HG02610 (cell line): ENCODE measurements around the gene REEP6.
"Not testable (repeated sequence)": the region's sequence is repeated elsewhere in the genome, so short reads cannot be mapped to it uniquely, and the experiment has no call there.

ENCODE experiments used
- ATAC-seq: cut with Tn5 transposase; IDR thresholded peaks from one replicate; pipeline ENCODE4 v1.9.1; 2021; ENCODE audit warnings: mild to moderate bottlenecking, moderate library complexity; ENCODE audit not compliant: unreplicated experiment

The REEP6 gene

GRCh38 chr19:1488282-1488601 lies 2.7 kb upstream of the REEP6 start:
- ATAC-seq = no peak

DNA sequence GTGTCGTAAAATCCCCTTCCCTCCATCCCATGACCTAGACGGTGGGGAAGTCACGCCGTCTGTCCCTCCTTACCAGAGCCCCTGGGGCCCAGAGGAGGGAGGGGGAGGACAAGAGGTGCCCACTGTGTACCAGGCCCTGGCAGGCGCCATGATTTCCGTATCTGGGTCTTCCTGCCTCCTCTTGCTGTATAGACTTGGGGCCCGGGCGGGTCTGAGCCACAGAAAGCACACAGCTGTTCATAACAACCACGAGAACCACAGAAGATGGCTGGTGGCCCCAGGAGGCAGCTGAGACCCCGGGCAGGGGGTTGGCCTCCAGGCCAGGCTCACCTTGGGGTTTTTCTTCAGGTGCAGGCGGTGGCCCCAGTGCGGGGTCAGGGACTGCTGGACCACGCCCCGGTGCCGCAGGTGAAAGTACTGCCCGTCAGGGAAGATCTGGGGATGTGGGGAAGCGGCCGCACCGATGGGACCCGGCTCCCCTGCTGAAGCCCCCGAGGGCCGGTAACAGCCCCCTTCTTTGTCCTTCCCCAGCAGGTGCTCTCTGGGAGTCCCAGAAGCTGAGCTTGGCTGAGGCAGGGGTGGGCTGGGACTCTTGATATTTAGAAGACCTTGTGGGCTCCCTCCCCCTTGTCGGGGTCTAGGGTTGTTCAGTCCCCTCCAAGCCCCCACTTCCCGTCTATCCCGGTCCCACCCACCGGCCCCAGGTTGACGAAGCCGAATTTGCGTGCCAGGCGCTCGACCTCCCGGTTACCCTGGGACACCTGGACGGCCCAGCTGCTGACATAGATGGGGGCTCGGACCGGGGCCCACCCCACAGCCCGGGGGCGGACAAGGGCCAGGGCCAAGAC lies 1.3 kb upstream of the REEP6 start:
- no peak for ATAC-seq

DNA sequence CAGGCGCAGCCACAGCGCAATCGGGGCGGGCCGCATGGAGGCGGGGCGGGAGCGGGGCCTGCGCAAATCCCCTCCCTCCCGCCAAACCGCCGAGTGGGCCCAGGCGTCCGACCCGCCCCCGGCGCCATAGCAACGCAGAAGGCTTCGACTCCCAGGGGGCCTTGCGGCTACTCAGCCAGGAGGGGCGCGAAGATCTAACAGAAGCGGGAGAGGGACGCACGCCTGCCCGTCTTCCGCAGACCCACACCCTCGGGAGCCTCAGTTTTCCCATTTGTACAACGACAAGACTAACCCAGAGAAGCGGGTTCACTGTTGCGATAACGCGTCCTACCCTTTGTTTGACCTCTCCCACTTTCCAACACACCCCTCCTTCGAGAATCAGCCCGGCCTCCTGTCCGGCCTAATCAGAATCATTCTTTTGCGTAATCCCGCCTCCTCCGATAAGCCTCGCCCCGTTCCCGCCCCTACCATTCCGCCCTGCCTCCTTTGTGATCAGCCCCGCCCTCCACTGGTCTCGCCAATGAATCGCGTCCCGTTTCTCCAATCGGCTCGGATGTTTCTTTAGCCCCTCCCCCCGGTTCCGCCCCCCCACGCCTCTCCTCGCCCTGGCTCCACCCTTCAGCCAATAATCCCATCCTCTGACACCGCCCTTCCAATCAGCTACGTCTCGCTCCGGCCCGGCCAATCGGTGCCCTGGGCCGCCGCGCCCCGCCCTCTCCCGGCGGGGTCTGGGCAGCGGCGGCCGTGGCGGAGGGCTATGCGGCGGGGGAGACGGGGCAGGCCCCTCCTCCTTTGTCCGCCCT lies 469 bp upstream of the REEP6 start, which contains the start of gene PCSK4:
PCSK4 (minus strand) TSS at position 40 of the 803 bp plus-strand sequence; CDS start at position 36, 4 bp downstream.
- peak; percentile 75 for ATAC-seq

DNA sequence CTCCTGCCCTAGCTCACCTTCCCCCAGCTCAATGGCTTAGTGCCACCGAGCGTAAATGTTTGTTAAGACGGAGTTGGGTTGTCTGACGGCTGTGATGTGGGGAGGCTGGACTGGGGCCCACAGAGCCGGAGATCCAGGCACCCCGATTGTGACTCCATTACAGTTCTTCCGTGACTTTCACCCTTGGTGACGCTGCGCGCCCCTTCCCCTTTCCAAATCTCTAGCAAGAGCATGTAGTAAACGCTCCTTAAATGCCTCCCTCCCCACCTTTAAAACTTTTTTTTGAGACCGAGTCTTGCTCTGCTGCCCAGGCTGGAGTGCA lies 829 bp downstream of the REEP6 start:
- ATAC-seq = no peak

GRCh38 chr19:1492474-1493006 lies 1.6 kb downstream of the REEP6 start:
- no peak for ATAC-seq

GRCh38 chr19:1494115-1494815 lies 3.3 kb downstream of the REEP6 start:
- no peak for ATAC-seq

GRCh38 chr19:1495051-1495798 lies 4.2 kb downstream of the REEP6 start:
- ATAC-seq = no peak

DNA sequence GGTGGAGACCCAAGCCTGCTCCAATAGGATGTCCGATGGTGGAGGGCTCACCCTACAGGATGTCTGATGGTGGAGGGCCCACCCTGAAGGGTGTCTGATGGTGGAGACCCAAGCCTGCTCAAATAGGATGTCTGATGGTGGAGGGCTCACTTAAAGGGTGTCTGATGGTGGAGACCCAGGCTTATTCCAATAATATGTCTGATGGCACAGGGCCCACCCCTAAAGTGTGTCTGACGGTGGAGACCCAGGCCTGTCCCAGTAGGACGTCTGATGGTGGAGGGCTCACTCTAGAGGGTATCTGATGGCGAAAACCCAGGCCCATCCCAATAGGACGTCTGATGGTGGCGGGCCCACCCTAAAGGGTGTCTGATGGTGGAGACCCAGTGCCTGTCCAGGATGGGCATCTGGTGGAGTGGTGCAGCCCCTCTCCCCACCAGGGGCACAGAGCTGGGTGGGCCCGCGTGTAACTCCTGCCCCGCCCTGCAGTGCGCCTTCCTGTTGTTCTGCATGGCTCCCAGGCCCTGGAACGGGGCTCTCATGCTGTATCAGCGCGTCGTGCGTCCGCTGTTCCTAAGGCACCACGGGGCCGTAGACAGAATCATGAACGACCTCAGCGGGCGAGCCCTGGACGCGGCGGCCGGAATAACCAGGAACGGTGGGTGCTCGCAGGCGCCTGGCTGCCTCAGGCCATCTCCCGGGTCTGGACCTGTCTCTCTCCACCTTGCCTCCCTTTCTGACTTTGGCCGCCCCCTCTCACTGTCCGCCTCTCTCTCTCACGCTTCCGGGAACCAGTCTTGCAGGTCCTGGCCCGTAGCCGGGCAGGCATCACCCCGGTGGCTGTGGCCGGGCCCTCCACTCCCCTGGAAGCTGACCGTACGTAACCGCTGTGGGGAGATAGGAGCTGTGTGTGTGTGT lies 5.1 kb downstream of the REEP6 start:
- ATAC-seq = no peak

GRCh38 chr19:1496714-1497577 lies 6.0 kb downstream of the REEP6 start:
- ATAC-seq = no peak

DNA sequence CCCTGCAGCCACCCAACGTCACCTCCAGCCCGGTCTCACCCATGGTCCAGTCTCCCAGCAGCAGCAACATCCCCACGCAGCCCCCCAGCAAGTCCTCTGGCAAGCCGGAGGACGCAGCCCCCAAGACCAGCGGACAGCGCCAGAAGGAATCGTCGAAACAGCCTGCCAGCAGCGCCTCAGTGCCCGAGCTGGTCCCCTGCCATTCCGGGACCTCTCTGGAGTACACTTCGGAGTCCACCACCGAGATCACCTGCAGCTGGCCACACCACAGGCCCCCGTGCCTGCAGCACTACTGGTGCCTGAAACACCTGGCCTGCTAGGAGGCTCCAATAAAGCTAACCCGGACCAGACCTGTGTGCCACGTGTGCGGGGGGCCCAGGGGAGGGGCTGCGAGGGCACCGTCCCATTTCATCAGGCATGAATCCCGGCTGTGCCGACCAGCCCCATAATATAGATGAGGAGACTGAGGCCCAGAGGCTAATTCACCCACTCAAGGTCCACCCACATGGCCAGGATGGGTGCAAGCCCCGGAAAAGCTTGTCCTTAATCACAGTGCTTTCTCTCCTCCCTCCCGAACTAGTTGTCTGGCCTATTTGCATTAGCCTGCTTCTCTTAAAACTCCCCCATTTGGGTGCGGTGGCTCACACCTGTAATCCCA lies 6.7 kb downstream of the REEP6 start:
- ATAC-seq = no peak

DNA sequence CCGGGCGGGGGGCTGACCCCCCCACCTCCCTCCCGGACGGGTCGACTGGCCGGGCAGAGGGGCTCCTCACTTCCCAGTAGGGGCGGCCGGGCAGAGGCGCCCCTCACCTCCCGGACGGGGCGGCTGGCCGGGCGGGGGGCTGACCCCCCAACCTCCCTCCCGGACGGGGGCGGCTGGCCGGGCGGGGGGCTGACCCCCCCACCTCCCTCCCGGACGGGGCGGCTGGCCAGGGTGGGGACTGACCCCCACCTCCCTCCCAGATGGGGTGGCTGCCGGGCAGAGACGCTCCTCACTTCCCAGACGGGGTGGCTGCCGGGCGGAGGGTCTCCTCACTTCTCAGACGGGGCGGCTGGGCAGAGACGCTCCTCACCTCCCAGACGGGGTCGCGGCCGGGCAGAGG lies 8.2 kb downstream of the REEP6 start:
- ATAC-seq = not testable (repeated sequence)

- no peak for ATAC-seq
Observed at GRCh38 chr19:1501200-1501595, 10.2 kb downstream of the REEP6 start.

DNA sequence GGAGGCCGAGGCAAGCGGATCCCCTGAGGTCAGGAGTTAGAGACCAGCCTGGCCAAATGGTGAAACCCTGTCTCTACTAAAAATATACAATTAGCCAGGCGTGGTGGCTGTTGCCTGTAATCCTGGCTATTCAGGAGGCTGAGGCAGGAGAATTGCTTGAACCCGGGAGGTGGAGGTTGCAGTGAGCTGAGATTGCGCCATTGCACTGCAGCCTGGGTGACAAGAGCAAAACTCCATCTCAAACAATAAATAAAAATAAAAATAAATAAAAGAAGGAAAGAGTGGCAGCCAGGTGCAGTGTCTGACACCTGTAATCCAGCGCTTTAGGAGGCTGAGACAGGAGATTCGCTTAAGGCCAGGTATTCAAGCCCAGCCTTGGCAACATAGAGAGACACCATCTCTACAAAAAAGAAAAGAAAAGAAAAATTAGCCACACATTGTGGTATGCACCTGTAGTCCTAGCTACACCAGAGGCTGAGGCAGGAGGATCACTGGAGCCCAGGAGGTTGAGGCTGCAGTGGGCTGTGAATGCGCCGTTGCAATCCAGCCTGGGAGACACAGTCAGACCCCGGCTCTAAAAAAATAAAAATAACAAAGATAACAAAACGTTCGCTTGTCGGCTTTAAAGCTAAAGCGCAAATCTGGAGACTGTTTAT lies 11.6 kb downstream of the REEP6 start:
- ATAC-seq = no peak

- no peak for ATAC-seq
Observed at GRCh38 chr19:1503089-1503924, 12.3 kb downstream of the REEP6 start.

- no peak for ATAC-seq
Observed at GRCh38 chr19:1503925-1504773, 13.2 kb downstream of the REEP6 start.

DNA sequence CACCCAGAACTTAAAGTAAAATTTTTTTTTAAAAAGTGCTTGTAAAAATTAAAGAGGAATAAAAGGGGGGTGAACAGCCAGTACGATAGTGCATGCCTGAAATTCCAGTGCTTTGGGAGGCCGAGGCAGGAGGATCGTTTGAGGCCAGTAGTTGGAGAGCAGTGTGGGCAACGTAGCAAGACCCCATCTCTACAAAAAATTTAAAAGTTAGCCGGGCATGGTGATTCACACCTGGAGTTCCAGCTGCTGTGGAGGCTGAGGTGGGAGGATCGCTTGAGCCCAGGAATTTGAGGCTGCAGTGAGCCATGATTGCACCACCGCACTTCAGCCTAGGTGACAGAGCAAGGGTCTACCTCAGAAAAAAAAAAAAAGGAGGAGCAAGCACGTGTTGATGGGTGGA lies 14.0 kb downstream of the REEP6 start:
- no peak for ATAC-seq
